ENCODE measurements around the gene TNFRSF9.
"Not testable (repeated sequence)": the region's sequence is repeated elsewhere in the genome, so short reads cannot be mapped to it uniquely, and the experiment has no call there.

Gene TNFRSF9

GRCh38 chr1:7931446-7931812, 9.2 kb downstream of the TNFRSF9 start:
- H3K9ac ChIP-seq (ENCODE audit: insufficient read length, low read depth), result no peak overlapping the region
- no peaks in the 10 kb centered on the region for H3K4me1 ChIP-seq (ENCODE audit: insufficient read depth, insufficient read length)
- peaks cover 2% of the 10 kb centered on the region for H3K27me3 ChIP-seq (ENCODE audit: insufficient read depth, insufficient read length)
- no peak overlapping the region for H3K4me3 ChIP-seq (ENCODE audit: insufficient read length, low read depth)
- H3K36me3 ChIP-seq (ENCODE audit: insufficient read depth, insufficient read length, low read length), result no peaks in the 10 kb centered on the region
- TF ChIP-seq YY1 (IDR thresholded peaks at IDR 0.05; ENCODE audit: insufficient read depth, insufficient read length) (no peak), ZNF274 (IDR thresholded peaks at IDR 0.05; ENCODE audit: low read depth, low read length) (no peak), SUZ12 (IDR thresholded peaks at IDR 0.05; ENCODE audit: extremely low read depth, insufficient read depth, insufficient read length) (no peak)
- H3K9me3 ChIP-seq (ENCODE audit: insufficient read depth, low read length), result no peaks in the 10 kb centered on the region
- no peak for DNase-seq (ENCODE audit: low read depth, low spot score)

GRCh38 chr1:7930645-7931445, 9.8 kb downstream of the TNFRSF9 start:
- no peak overlapping the region for H3K9ac ChIP-seq (ENCODE audit: insufficient read length, low read depth)
- H3K9me3 ChIP-seq (ENCODE audit: insufficient read depth, low read length), result no peaks in the 10 kb centered on the region
- H3K4me1 ChIP-seq (ENCODE audit: insufficient read depth, insufficient read length), result no peaks in the 10 kb centered on the region
- H3K4me3 ChIP-seq (ENCODE audit: insufficient read length, low read depth), result no peak overlapping the region
- H3K36me3 ChIP-seq (ENCODE audit: insufficient read depth, insufficient read length, low read length), result no peaks in the 10 kb centered on the region
- TF ChIP-seq ZNF274 (IDR thresholded peaks at IDR 0.05; ENCODE audit: low read depth, low read length) (no peak), SUZ12 (IDR thresholded peaks at IDR 0.05; ENCODE audit: extremely low read depth, insufficient read depth, insufficient read length) (no peak), YY1 (IDR thresholded peaks at IDR 0.05; ENCODE audit: insufficient read depth, insufficient read length) (no peak)
- DNase-seq (ENCODE audit: low read depth, low spot score), result no peak
- H3K27me3 ChIP-seq (ENCODE audit: insufficient read depth, insufficient read length), result no peaks in the 10 kb centered on the region

GRCh38 chr1:7929637-7930036, 11.0 kb downstream of the TNFRSF9 start:
- Histone ChIP-seq H3K36me3 (ENCODE audit: insufficient read depth, insufficient read length, low read length) (no peaks in the 10 kb centered on the region), H3K9ac (ENCODE audit: insufficient read length, low read depth) (no peak overlapping the region), H3K27me3 (ENCODE audit: insufficient read depth, insufficient read length) (no peaks in the 10 kb centered on the region), H3K9me3 (ENCODE audit: insufficient read depth, low read length) (no peaks in the 10 kb centered on the region), H3K4me3 (ENCODE audit: insufficient read length, low read depth) (no peak overlapping the region), H3K4me1 (ENCODE audit: insufficient read depth, insufficient read length) (no peaks in the 10 kb centered on the region)
- DNase-seq (ENCODE audit: low read depth, low spot score), result no peak
- TF ChIP-seq YY1 (IDR thresholded peaks at IDR 0.05; ENCODE audit: insufficient read depth, insufficient read length), result no peak
- no peak for TF ChIP-seq ZNF274 (IDR thresholded peaks at IDR 0.05; ENCODE audit: low read depth, low read length)
- TF ChIP-seq SUZ12 (IDR thresholded peaks at IDR 0.05; ENCODE audit: extremely low read depth, insufficient read depth, insufficient read length), result no peak

GRCh38 chr1:7928247-7928646, 12.4 kb downstream of the TNFRSF9 start:
- DNase-seq (ENCODE audit: low read depth, low spot score), result no peak
- TF ChIP-seq ZNF274 (IDR thresholded peaks at IDR 0.05; ENCODE audit: low read depth, low read length), result no peak
- TF ChIP-seq YY1 (IDR thresholded peaks at IDR 0.05; ENCODE audit: insufficient read depth, insufficient read length), result no peak
- TF ChIP-seq SUZ12 (IDR thresholded peaks at IDR 0.05; ENCODE audit: extremely low read depth, insufficient read depth, insufficient read length), result no peak
- no peaks in the 10 kb centered on the region for H3K36me3 ChIP-seq (ENCODE audit: insufficient read depth, insufficient read length, low read length)
- no peak overlapping the region for H3K4me3 ChIP-seq (ENCODE audit: insufficient read length, low read depth)
- no peaks in the 10 kb centered on the region for H3K27me3 ChIP-seq (ENCODE audit: insufficient read depth, insufficient read length)
- no peaks in the 10 kb centered on the region for H3K9me3 ChIP-seq (ENCODE audit: insufficient read depth, low read length)
- H3K9ac ChIP-seq (ENCODE audit: insufficient read length, low read depth), result no peak overlapping the region
- H3K4me1 ChIP-seq (ENCODE audit: insufficient read depth, insufficient read length), result no peaks in the 10 kb centered on the region

- not testable (repeated sequence) for H3K36me3 ChIP-seq (ENCODE audit: insufficient read depth, insufficient read length, low read length); H3K9me3 ChIP-seq (ENCODE audit: insufficient read depth, low read length); DNase-seq (ENCODE audit: low read depth, low spot score); H3K27me3 ChIP-seq (ENCODE audit: insufficient read depth, insufficient read length); H3K9ac ChIP-seq (ENCODE audit: insufficient read length, low read depth); H3K4me3 ChIP-seq (ENCODE audit: insufficient read length, low read depth); H3K4me1 ChIP-seq (ENCODE audit: insufficient read depth, insufficient read length)
Observed at GRCh38 chr1:7927061-7927460, 13.6 kb downstream of the TNFRSF9 start.

- no peak for DNase-seq (ENCODE audit: low read depth, low spot score)
- TF ChIP-seq SUZ12 (IDR thresholded peaks at IDR 0.05; ENCODE audit: extremely low read depth, insufficient read depth, insufficient read length), result no peak
- no peak for TF ChIP-seq ZNF274 (IDR thresholded peaks at IDR 0.05; ENCODE audit: low read depth, low read length)
- no peak for TF ChIP-seq YY1 (IDR thresholded peaks at IDR 0.05; ENCODE audit: insufficient read depth, insufficient read length)
- no peaks in the 10 kb centered on the region for H3K9me3 ChIP-seq (ENCODE audit: insufficient read depth, low read length)
Observed at GRCh38 chr1:7922301-7922700, 18.3 kb downstream of the TNFRSF9 start.

GRCh38 chr1:7921796-7922195, 18.8 kb downstream of the TNFRSF9 start:
- Histone ChIP-seq H3K27me3 (ENCODE audit: insufficient read depth, insufficient read length) (no peaks in the 10 kb centered on the region), H3K9me3 (ENCODE audit: insufficient read depth, low read length) (no peaks in the 10 kb centered on the region), H3K4me1 (ENCODE audit: insufficient read depth, insufficient read length) (no peaks in the 10 kb centered on the region), H3K9ac (ENCODE audit: insufficient read length, low read depth) (no peak overlapping the region), H3K36me3 (ENCODE audit: insufficient read depth, insufficient read length, low read length) (no peaks in the 10 kb centered on the region), H3K4me3 (ENCODE audit: insufficient read length, low read depth) (no peak overlapping the region)
- TF ChIP-seq ZNF274 (IDR thresholded peaks at IDR 0.05; ENCODE audit: low read depth, low read length) (no peak), SUZ12 (IDR thresholded peaks at IDR 0.05; ENCODE audit: extremely low read depth, insufficient read depth, insufficient read length) (no peak), YY1 (IDR thresholded peaks at IDR 0.05; ENCODE audit: insufficient read depth, insufficient read length) (no peak)
- DNase-seq (ENCODE audit: low read depth, low spot score), result no peak

More at GRCh38 chr1:7922301-7922700, 18.3 kb downstream of the TNFRSF9 start:
- Histone ChIP-seq H3K4me3 (ENCODE audit: insufficient read length, low read depth) (no peak overlapping the region), H3K27me3 (ENCODE audit: insufficient read depth, insufficient read length) (no peaks in the 10 kb centered on the region), H3K36me3 (ENCODE audit: insufficient read depth, insufficient read length, low read length) (no peaks in the 10 kb centered on the region), H3K4me1 (ENCODE audit: insufficient read depth, insufficient read length) (no peaks in the 10 kb centered on the region), H3K9ac (ENCODE audit: insufficient read length, low read depth) (no peak overlapping the region)
